RWPE2 (cell line): ENCODE measurements around the gene MYZAP.

Experiments
- ATAC-seq: fragments of 200-7000 bp; cut with Tn5 transposase; 3 replicates; pipeline ENCODE4 v1.9.1; 2021; ENCODE audit warnings: low read depth
- DNase-seq: peaks from one replicate; pipeline ENCODE4 v3.0.0-alpha.2; 2020; ENCODE audit warnings: low spot score
- H3K27ac ChIP-seq: fragments of 450-650 bp; 2 replicates; pipeline ENCODE4 v1.5.1; 2017; ENCODE audit warnings: mild to moderate bottlenecking; ENCODE audit not compliant: poor library complexity, severe bottlenecking
- H3K27me3 ChIP-seq: fragments of 250-450 bp; sonication (Bioruptor Pico); 2 replicates; pipeline ENCODE4 v1.5.1; 2021; ENCODE audit warnings: mild to moderate bottlenecking, moderate library complexity; ENCODE audit not compliant: insufficient read depth, poor library complexity, severe bottlenecking
- H3K36me3 ChIP-seq: fragments of 250-450 bp; sonication (Bioruptor Pico); 2 replicates; pipeline ENCODE4 v1.5.1; 2020; ENCODE audit warnings: low read depth, mild to moderate bottlenecking, moderate library complexity
- H3K4me1 ChIP-seq: fragments of 250-450 bp; sonication (Bioruptor Pico); 2 replicates; pipeline ENCODE4 v1.5.1; 2021; ENCODE audit warnings: mild to moderate bottlenecking, moderate library complexity; ENCODE audit not compliant: insufficient read depth, poor library complexity, severe bottlenecking
- H3K4me3 ChIP-seq: fragments of 250-450 bp; sonication (Bioruptor Pico); 2 replicates; pipeline ENCODE4 v1.5.1; 2021; ENCODE audit warnings: mild to moderate bottlenecking, moderate library complexity; ENCODE audit not compliant: severe bottlenecking
- H3K9me3 ChIP-seq: fragments of 250-450 bp; sonication (Bioruptor Pico); 2 replicates; pipeline ENCODE4 v1.5.1; 2021; ENCODE audit warnings: mild to moderate bottlenecking, moderate library complexity; ENCODE audit not compliant: severe bottlenecking
- TF ChIP-seq, protein P1 (sequence below): fragments of 450-650 bp; IDR thresholded peaks from one replicate; pipeline ENCODE4 v1.5.1; 2017; ENCODE audit warnings: mild to moderate bottlenecking, moderate library complexity; ENCODE audit not compliant: poor library complexity, severe bottlenecking

MYZAP gene

GRCh38 chr15:57662091-57662744 lies 70.5 kb downstream of the MYZAP start:
- Histone ChIP-seq H3K36me3 (no peaks in the 10 kb centered on the region), H3K27ac (no peak overlapping the region), H3K9me3 (no peaks in the 10 kb centered on the region), H3K4me3 (no peak overlapping the region), H3K4me1 (peaks cover 14% of the 10 kb centered on the region), H3K27me3 (no peaks in the 10 kb centered on the region)
- TF ChIP-seq, protein P1, sequence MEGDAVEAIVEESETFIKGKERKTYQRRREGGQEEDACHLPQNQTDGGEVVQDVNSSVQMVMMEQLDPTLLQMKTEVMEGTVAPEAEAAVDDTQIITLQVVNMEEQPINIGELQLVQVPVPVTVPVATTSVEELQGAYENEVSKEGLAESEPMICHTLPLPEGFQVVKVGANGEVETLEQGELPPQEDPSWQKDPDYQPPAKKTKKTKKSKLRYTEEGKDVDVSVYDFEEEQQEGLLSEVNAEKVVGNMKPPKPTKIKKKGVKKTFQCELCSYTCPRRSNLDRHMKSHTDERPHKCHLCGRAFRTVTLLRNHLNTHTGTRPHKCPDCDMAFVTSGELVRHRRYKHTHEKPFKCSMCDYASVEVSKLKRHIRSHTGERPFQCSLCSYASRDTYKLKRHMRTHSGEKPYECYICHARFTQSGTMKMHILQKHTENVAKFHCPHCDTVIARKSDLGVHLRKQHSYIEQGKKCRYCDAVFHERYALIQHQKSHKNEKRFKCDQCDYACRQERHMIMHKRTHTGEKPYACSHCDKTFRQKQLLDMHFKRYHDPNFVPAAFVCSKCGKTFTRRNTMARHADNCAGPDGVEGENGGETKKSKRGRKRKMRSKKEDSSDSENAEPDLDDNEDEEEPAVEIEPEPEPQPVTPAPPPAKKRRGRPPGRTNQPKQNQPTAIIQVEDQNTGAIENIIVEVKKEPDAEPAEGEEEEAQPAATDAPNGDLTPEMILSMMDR: no peak
- ATAC-seq: no peak
- DNase-seq: no peak

GRCh38 chr15:57662802-57663201 lies 71.1 kb downstream of the MYZAP start:
- Histone ChIP-seq H3K4me1 (peaks cover 20% of the 10 kb centered on the region), H3K9me3 (no peaks in the 10 kb centered on the region), H3K27ac (no peak overlapping the region), H3K27me3 (no peaks in the 10 kb centered on the region), H3K4me3 (no peak overlapping the region), H3K36me3 (no peaks in the 10 kb centered on the region)
- ATAC-seq (no peak), DNase-seq (no peak)
- TF ChIP-seq, protein P1: no peak

- Histone ChIP-seq H3K9me3 (no peaks in the 10 kb centered on the region), H3K4me1 (peaks cover 22% of the 10 kb centered on the region), H3K27ac (no peak overlapping the region), H3K27me3 (no peaks in the 10 kb centered on the region), H3K4me3 (no peak overlapping the region), H3K36me3 (no peaks in the 10 kb centered on the region)
- no peak for ATAC-seq
- TF ChIP-seq, protein P1: no peak
- DNase-seq: no peak
Observed at GRCh38 chr15:57663262-57663661, 71.6 kb downstream of the MYZAP start.

DNA sequence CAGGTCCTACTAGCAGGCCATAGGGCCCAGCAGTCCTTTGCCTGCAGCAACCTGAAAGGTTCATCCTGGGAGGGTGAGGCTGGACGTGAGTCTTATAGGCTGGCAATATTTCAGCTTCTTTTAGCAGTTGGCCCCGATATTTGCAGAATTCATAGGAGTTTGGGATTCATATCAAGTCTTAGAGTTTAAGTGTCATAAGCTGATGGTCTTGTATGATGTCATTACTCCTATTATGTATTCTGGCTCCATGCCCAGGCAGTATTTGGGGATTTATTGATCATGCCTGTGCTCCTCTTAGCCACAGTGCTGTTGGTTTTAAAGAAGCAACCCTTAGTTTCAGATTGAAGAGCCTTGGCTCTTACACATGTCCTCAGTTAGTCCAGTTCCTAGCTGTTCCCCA lies 73.5 kb downstream of the MYZAP start:
- DNase-seq (no peak), ATAC-seq (no peak)
- H3K36me3 ChIP-seq: no peaks in the 10 kb centered on the region; the same call in 1 of the 2 replicates
- no peaks in the 10 kb centered on the region for H3K27me3 ChIP-seq
- no peak overlapping the region for H3K4me3 ChIP-seq
- peaks cover 22% of the 10 kb centered on the region for H3K4me1 ChIP-seq
- H3K27ac ChIP-seq: no peak overlapping the region
- no peaks in the 10 kb centered on the region for H3K9me3 ChIP-seq
- TF ChIP-seq, protein P1: no peak

DNA sequence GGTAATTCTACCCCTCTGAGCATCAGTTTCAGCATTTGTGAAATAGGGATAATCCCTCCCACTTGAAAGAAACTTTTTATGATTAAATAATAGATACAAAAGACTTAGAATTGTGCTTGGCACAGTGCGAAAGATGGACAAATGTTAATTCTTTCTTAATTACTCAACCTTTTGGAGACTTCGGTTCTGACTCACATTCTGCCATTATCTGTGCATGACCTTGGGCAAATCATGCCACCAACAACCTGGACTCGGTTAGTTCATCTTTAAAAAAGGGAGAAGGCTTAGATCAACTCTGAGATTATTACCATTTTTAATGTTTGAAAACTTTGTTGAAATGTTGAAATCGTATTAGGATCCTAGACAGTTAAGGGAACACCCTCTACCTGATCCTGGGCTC lies 74.2 kb downstream of the MYZAP start:
- H3K36me3 ChIP-seq: peaks cover 7% of the 10 kb centered on the region
- H3K27me3 ChIP-seq: no peaks in the 10 kb centered on the region
- peak overlapping the region; percentile 5 for H3K27ac ChIP-seq
- H3K4me3 ChIP-seq: no peak overlapping the region
- ATAC-seq (peak; percentile 55; the same call in 2 of the 3 replicates), DNase-seq (no peak)
- no peaks in the 10 kb centered on the region for H3K9me3 ChIP-seq
- TF ChIP-seq, protein P1: no peak
- peaks cover 22% of the 10 kb centered on the region for H3K4me1 ChIP-seq
